Immature natural killer cell (primary cell): ENCODE data around the gene ITPK1. TPM values are rescaled to one million over a fixed set of nuclear protein-coding genes. Genes with fewer than 3 reads are reported as not detected.
A peak's percentile ranks its signal among the peaks of the same experiment; 100 is the strongest.

Source experiments
- DNase-seq, 3 donors: peaks; one replicate each; pipeline ENCODE4 v3.0.0; 2022; ENCODE audit warnings: mixed read lengths in 1 of 3
- H3K27ac Mint-ChIP-seq, 6 donors: one replicate each; pipeline ENCODE4 v1.8.0; 2020; ENCODE audit warnings: mixed read lengths in 6 of 6, mild to moderate bottlenecking in 5 of 6, inconsistent platforms in 4 of 6, moderate library complexity in 3 of 6
- H3K27me3 Mint-ChIP-seq, 3 donors: one replicate each; pipeline ENCODE4 v1.8.0; 2020 to 2021; ENCODE audit warnings: low read depth in 3 of 3, mild to moderate bottlenecking in 3 of 3, mixed read lengths in 3 of 3, moderate library complexity in 3 of 3, inconsistent platforms in 1 of 3
- H3K36me3 Mint-ChIP-seq, 3 donors: one replicate each; pipeline ENCODE4 v1.8.0; 2020; ENCODE audit warnings: mixed read lengths in 3 of 3, inconsistent platforms in 2 of 3, mild to moderate bottlenecking in 2 of 3
- H3K4me1 Mint-ChIP-seq, 2 donors: one replicate each; pipeline ENCODE4 v1.8.0; 2020; ENCODE audit warnings: inconsistent platforms in 2 of 2, mild to moderate bottlenecking in 2 of 2, mixed read lengths in 2 of 2, moderate library complexity in 1 of 2
- H3K4me3 Mint-ChIP-seq, 5 donors: one replicate each; pipeline ENCODE4 v1.8.0; 2020; ENCODE audit warnings: mild to moderate bottlenecking in 5 of 5, mixed read lengths in 5 of 5, inconsistent platforms in 3 of 5, moderate library complexity in 3 of 5
- H3K9me3 Mint-ChIP-seq, 6 donors: one replicate each; pipeline ENCODE4 v1.8.0; 2020; ENCODE audit warnings: mild to moderate bottlenecking in 6 of 6, mixed read lengths in 6 of 6, inconsistent platforms in 4 of 6, moderate library complexity in 3 of 6
- polyA plus RNA-seq, 3 donors: library from polyadenylated mRNA; unstranded; fragments of 300-500 nt; fragmentation: Illumina TruSeq; gene quantifications; one replicate each; pipeline ENCODE4 v1.2.3, GENCODE V29; 2021

ITPK1 gene
- polyA plus RNA-seq, 3 donors from 2014 or later: 19.5 to 53.0 (median 21.7) TPM

- Mint-ChIP-seq H3K4me1 (no peaks in the 10 kb centered on the region), H3K4me3 (no peak overlapping the region), H3K36me3 (peaks cover 0 to 14% (median 10%) of the 10 kb centered on the region in 3 donors), H3K27me3 (peaks cover 0 to 9% (median 1%) of the 10 kb centered on the region in 3 donors), H3K27ac (no peak overlapping the region), H3K9me3 (no peaks in the 10 kb centered on the region)
- no peak for DNase-seq
Observed at GRCh38 chr14:92942576-92942975, 173.1 kb downstream of the ITPK1 start.

GRCh38 chr14:92942136-92942535 lies 173.6 kb downstream of the ITPK1 start:
- Mint-ChIP-seq H3K27me3 (peaks cover 0 to 9% (median 1%) of the 10 kb centered on the region in 3 donors), H3K4me3 (no peak overlapping the region), H3K9me3 (no peaks in the 10 kb centered on the region), H3K36me3 (peaks cover 1 to 14% (median 10%) of the 10 kb centered on the region in 3 donors), H3K4me1 (no peaks in the 10 kb centered on the region), H3K27ac (no peak overlapping the region)
- no peak for DNase-seq

GRCh38 chr14:92941531-92941930 lies 174.2 kb downstream of the ITPK1 start:
- Mint-ChIP-seq H3K9me3 (no peaks in the 10 kb centered on the region), H3K27ac (no peak overlapping the region), H3K4me1 (no peaks in the 10 kb centered on the region), H3K27me3 (peaks cover 0 to 7% (median 1%) of the 10 kb centered on the region in 3 donors), H3K4me3 (no peak overlapping the region), H3K36me3 (peaks cover 6 to 13% (median 12%) of the 10 kb centered on the region in 3 donors)
- no peak for DNase-seq

- no peaks in the 10 kb centered on the region for H3K9me3 Mint-ChIP-seq
- H3K27ac Mint-ChIP-seq: peak overlapping the region in 1 of 6 donors; percentile 40
- H3K4me1 Mint-ChIP-seq: no peaks in the 10 kb centered on the region
- H3K4me3 Mint-ChIP-seq: no peak overlapping the region
- H3K36me3 Mint-ChIP-seq: peaks cover 6 to 13% (median 10%) of the 10 kb centered on the region in 3 donors
- H3K27me3 Mint-ChIP-seq: peaks cover 0 to 6% (median 1%) of the 10 kb centered on the region in 3 donors
- no peak for DNase-seq
Observed at GRCh38 chr14:92940543-92940942, 175.2 kb downstream of the ITPK1 start.

GRCh38 chr14:92939699-92940098 lies 176.0 kb downstream of the ITPK1 start:
- Mint-ChIP-seq H3K27ac (no peak overlapping the region), H3K4me3 (no peak overlapping the region), H3K9me3 (no peaks in the 10 kb centered on the region), H3K36me3 (peaks cover 6 to 17% (median 10%) of the 10 kb centered on the region in 3 donors), H3K4me1 (no peaks in the 10 kb centered on the region), H3K27me3 (peaks cover 0 to 6% (median 1%) of the 10 kb centered on the region in 3 donors)
- DNase-seq: no peak

GRCh38 chr14:92938890-92939671 lies 176.6 kb downstream of the ITPK1 start:
- H3K36me3 Mint-ChIP-seq: peaks cover 4 to 13% (median 6%) of the 10 kb centered on the region in 3 donors
- H3K4me1 Mint-ChIP-seq: no peaks in the 10 kb centered on the region
- no peak overlapping the region for H3K4me3 Mint-ChIP-seq

GRCh38 chr14:92938235-92938875 lies 177.4 kb downstream of the ITPK1 start:
- no peak overlapping the region for H3K4me3 Mint-ChIP-seq
- H3K9me3 Mint-ChIP-seq: no peaks in the 10 kb centered on the region
- no peaks in the 10 kb centered on the region for H3K4me1 Mint-ChIP-seq
- H3K27me3 Mint-ChIP-seq: peaks cover 0 to 8% (median 1%) of the 10 kb centered on the region in 3 donors
- no peak for DNase-seq
- peaks cover 3 to 13% (median 6%) of the 10 kb centered on the region in 3 donors for H3K36me3 Mint-ChIP-seq
- no peak overlapping the region for H3K27ac Mint-ChIP-seq

More at GRCh38 chr14:92938890-92939671, 176.6 kb downstream of the ITPK1 start:
- no peak overlapping the region for H3K27ac Mint-ChIP-seq
- no peaks in the 10 kb centered on the region for H3K9me3 Mint-ChIP-seq
- peaks cover 0 to 6% (median 1%) of the 10 kb centered on the region in 3 donors for H3K27me3 Mint-ChIP-seq
- DNase-seq: no peak

- H3K27ac Mint-ChIP-seq: no peak overlapping the region
- peaks cover 0 to 9% (median 1%) of the 10 kb centered on the region in 3 donors for H3K27me3 Mint-ChIP-seq
- no peaks in the 10 kb centered on the region for H3K4me1 Mint-ChIP-seq
- H3K36me3 Mint-ChIP-seq: peaks cover 3 to 13% (median 6%) of the 10 kb centered on the region in 3 donors
- DNase-seq: no peak
- H3K9me3 Mint-ChIP-seq: no peaks in the 10 kb centered on the region
- no peak overlapping the region for H3K4me3 Mint-ChIP-seq
Observed at GRCh38 chr14:92937051-92937937, 178.4 kb downstream of the ITPK1 start.

GRCh38 chr14:92936085-92936484 lies 179.6 kb downstream of the ITPK1 start:
- Mint-ChIP-seq H3K9me3 (no peaks in the 10 kb centered on the region), H3K27ac (no peak overlapping the region), H3K4me1 (no peaks in the 10 kb centered on the region), H3K36me3 (peaks cover 3 to 10% (median 6%) of the 10 kb centered on the region in 3 donors), H3K4me3 (no peak overlapping the region), H3K27me3 (peaks cover 0 to 6% (median 1%) of the 10 kb centered on the region in 3 donors)
- DNase-seq: no peak

GRCh38 chr14:92935446-92935845 lies 180.3 kb downstream of the ITPK1 start:
- Mint-ChIP-seq H3K36me3 (peaks cover 3 to 8% (median 6%) of the 10 kb centered on the region in 3 donors), H3K4me3 (no peak overlapping the region), H3K27ac (no peak overlapping the region), H3K9me3 (no peaks in the 10 kb centered on the region), H3K4me1 (no peaks in the 10 kb centered on the region), H3K27me3 (peaks cover 0 to 6% (median 1%) of the 10 kb centered on the region in 3 donors)
- DNase-seq: no peak

- peaks cover 0 to 6% (median 1%) of the 10 kb centered on the region in 3 donors for H3K27me3 Mint-ChIP-seq
- no peaks in the 10 kb centered on the region for H3K4me1 Mint-ChIP-seq
- H3K9me3 Mint-ChIP-seq: no peaks in the 10 kb centered on the region
- DNase-seq: no peak
- H3K27ac Mint-ChIP-seq: no peak overlapping the region
- H3K4me3 Mint-ChIP-seq: no peak overlapping the region
- H3K36me3 Mint-ChIP-seq: peaks cover 0 to 8% (median 6%) of the 10 kb centered on the region in 3 donors
Observed at GRCh38 chr14:92934196-92935085, 181.3 kb downstream of the ITPK1 start.

- peaks cover 0 to 6% (median 0%) of the 10 kb centered on the region in 3 donors for H3K27me3 Mint-ChIP-seq
- H3K9me3 Mint-ChIP-seq: no peaks in the 10 kb centered on the region
- H3K4me1 Mint-ChIP-seq: no peaks in the 10 kb centered on the region
- H3K27ac Mint-ChIP-seq: no peak overlapping the region
- H3K36me3 Mint-ChIP-seq: peaks cover 0 to 8% (median 6%) of the 10 kb centered on the region in 3 donors
- H3K4me3 Mint-ChIP-seq: no peak overlapping the region
- no peak for DNase-seq
Observed at GRCh38 chr14:92933481-92933880, 182.2 kb downstream of the ITPK1 start.
